Immature natural killer cell (primary cell): ENCODE data around the gene HEYL. TPM values are rescaled to one million over a fixed set of nuclear protein-coding genes. Genes with fewer than 3 reads are reported as not detected.
A peak's percentile ranks its signal among the peaks of the same experiment; 100 is the strongest.
"Not testable (repeated sequence)": the region's sequence is repeated elsewhere in the genome, so short reads cannot be mapped to it uniquely, and the experiment has no call there.

Experiments used
- DNase-seq, 3 donors: peaks; one replicate each; pipeline ENCODE4 v3.0.0; 2022; ENCODE audit warnings: mixed read lengths in 1 of 3
- H3K27ac Mint-ChIP-seq, 6 donors: one replicate each; pipeline ENCODE4 v1.8.0; 2020; ENCODE audit warnings: mixed read lengths in 6 of 6, mild to moderate bottlenecking in 5 of 6, inconsistent platforms in 4 of 6, moderate library complexity in 3 of 6
- H3K27me3 Mint-ChIP-seq, 3 donors: one replicate each; pipeline ENCODE4 v1.8.0; 2020 to 2021; ENCODE audit warnings: low read depth in 3 of 3, mild to moderate bottlenecking in 3 of 3, mixed read lengths in 3 of 3, moderate library complexity in 3 of 3, inconsistent platforms in 1 of 3
- H3K36me3 Mint-ChIP-seq, 3 donors: one replicate each; pipeline ENCODE4 v1.8.0; 2020; ENCODE audit warnings: mixed read lengths in 3 of 3, inconsistent platforms in 2 of 3, mild to moderate bottlenecking in 2 of 3
- H3K4me1 Mint-ChIP-seq, 2 donors: one replicate each; pipeline ENCODE4 v1.8.0; 2020; ENCODE audit warnings: inconsistent platforms in 2 of 2, mild to moderate bottlenecking in 2 of 2, mixed read lengths in 2 of 2, moderate library complexity in 1 of 2
- H3K4me3 Mint-ChIP-seq, 5 donors: one replicate each; pipeline ENCODE4 v1.8.0; 2020; ENCODE audit warnings: mild to moderate bottlenecking in 5 of 5, mixed read lengths in 5 of 5, inconsistent platforms in 3 of 5, moderate library complexity in 3 of 5
- H3K9me3 Mint-ChIP-seq, 6 donors: one replicate each; pipeline ENCODE4 v1.8.0; 2020; ENCODE audit warnings: mild to moderate bottlenecking in 6 of 6, mixed read lengths in 6 of 6, inconsistent platforms in 4 of 6, moderate library complexity in 3 of 6
- polyA plus RNA-seq, 3 donors: library from polyadenylated mRNA; unstranded; fragments of 300-500 nt; fragmentation: Illumina TruSeq; gene quantifications; one replicate each; pipeline ENCODE4 v1.2.3, GENCODE V29; 2021

The HEYL gene
- polyA plus RNA-seq, 3 donors from 2014 or later, result not detected

- DNase-seq, result no peak
- Mint-ChIP-seq H3K4me1 (no peaks in the 10 kb centered on the region), H3K27me3 (peaks cover 0 to 3% (median 3%) of the 10 kb centered on the region in 3 donors), H3K27ac (no peak overlapping the region), H3K36me3 (no peaks in the 10 kb centered on the region), H3K4me3 (no peak overlapping the region), H3K9me3 (no peaks in the 10 kb centered on the region)
Observed at GRCh38 chr1:39626646-39627045, 12.8 kb downstream of the HEYL start.

- H3K4me3 Mint-ChIP-seq, result no peak overlapping the region
- no peak for DNase-seq
- no peaks in the 10 kb centered on the region for H3K4me1 Mint-ChIP-seq
- no peak overlapping the region for H3K27ac Mint-ChIP-seq
- no peaks in the 10 kb centered on the region for H3K9me3 Mint-ChIP-seq
- peaks cover 0 to 4% (median 3%) of the 10 kb centered on the region in 3 donors for H3K27me3 Mint-ChIP-seq
- no peaks in the 10 kb centered on the region for H3K36me3 Mint-ChIP-seq
Observed at GRCh38 chr1:39625462-39626273, 13.8 kb downstream of the HEYL start.

DNA sequence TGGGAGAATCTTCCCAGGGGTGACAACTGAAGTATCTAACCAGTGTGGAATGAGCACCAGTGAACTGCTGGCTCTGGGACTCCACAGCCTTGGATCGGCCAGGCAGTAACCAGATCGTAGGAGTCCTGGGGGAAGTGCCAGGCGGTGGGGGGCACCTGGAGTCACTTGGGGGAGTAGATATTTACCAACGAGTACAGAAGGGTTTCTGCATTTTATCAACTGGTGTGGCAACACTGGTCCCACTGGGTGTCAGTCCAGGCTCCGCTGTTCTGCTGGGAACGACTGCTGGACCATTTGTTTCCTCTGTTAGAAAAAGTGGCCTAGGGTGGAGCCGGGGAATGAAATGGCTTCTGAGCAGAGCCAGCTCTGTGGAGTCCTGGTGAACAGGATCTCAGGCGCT, 14.4 kb downstream of the HEYL start:
- no peak for DNase-seq
- no peak overlapping the region for H3K27ac Mint-ChIP-seq
- no peak overlapping the region for H3K4me3 Mint-ChIP-seq
- H3K27me3 Mint-ChIP-seq, result peaks cover 0 to 7% (median 3%) of the 10 kb centered on the region in 3 donors
- no peaks in the 10 kb centered on the region for H3K9me3 Mint-ChIP-seq
- H3K4me1 Mint-ChIP-seq, result no peaks in the 10 kb centered on the region
- no peaks in the 10 kb centered on the region for H3K36me3 Mint-ChIP-seq

GRCh38 chr1:39623053-39623452, 16.4 kb downstream of the HEYL start:
- no peaks in the 10 kb centered on the region for H3K9me3 Mint-ChIP-seq
- H3K36me3 Mint-ChIP-seq, result no peaks in the 10 kb centered on the region
- no peak overlapping the region for H3K27ac Mint-ChIP-seq

GRCh38 chr1:39622427-39622826, 17.0 kb downstream of the HEYL start:
- H3K4me3 Mint-ChIP-seq, result no peak overlapping the region
- H3K27ac Mint-ChIP-seq, result no peak overlapping the region
- H3K36me3 Mint-ChIP-seq, result no peaks in the 10 kb centered on the region
- H3K4me1 Mint-ChIP-seq, result no peaks in the 10 kb centered on the region
- peaks cover 2 to 7% (median 3%) of the 10 kb centered on the region in 3 donors for H3K27me3 Mint-ChIP-seq
- no peak for DNase-seq
- H3K9me3 Mint-ChIP-seq, result no peaks in the 10 kb centered on the region

More at GRCh38 chr1:39623053-39623452, 16.4 kb downstream of the HEYL start:
- DNase-seq, result no peak
- Mint-ChIP-seq H3K4me3 (no peak overlapping the region), H3K27me3 (peaks cover 2 to 7% (median 3%) of the 10 kb centered on the region in 3 donors), H3K4me1 (no peaks in the 10 kb centered on the region)

DNA sequence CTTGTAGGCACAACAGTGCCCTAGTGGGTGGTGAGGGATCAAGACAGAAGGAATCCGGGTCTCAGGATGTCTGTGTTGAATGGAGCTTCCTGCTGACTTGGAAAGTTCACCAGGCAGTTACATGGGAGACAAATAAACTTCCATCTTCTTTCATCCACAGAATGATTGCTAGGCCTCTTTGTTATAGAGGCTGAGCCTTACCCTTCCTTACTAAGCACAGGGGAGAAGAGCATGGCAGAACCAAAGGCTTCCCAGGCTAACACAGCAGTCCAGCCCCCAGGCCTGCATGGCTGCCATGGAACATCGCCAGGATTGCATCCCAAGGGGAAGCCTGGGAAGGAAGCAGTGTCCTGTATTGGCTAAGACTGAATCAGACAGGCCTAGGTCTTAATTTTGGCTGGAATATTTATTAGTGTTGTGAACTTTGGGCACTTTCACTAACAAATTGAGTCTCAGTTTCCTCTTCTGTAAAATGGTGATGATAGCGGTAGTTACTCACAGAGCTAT, 18.7 kb downstream of the HEYL start:
- Mint-ChIP-seq H3K36me3 (no peaks in the 10 kb centered on the region), H3K4me3 (no peak overlapping the region), H3K9me3 (no peaks in the 10 kb centered on the region), H3K27ac (no peak overlapping the region), H3K4me1 (no peaks in the 10 kb centered on the region), H3K27me3 (peaks cover 2 to 7% (median 3%) of the 10 kb centered on the region in 3 donors)
- DNase-seq, result no peak

- Mint-ChIP-seq H3K27me3 (peaks cover 0 to 7% (median 4%) of the 10 kb centered on the region in 3 donors), H3K27ac (no peak overlapping the region), H3K4me3 (no peak overlapping the region), H3K9me3 (no peaks in the 10 kb centered on the region), H3K4me1 (no peaks in the 10 kb centered on the region), H3K36me3 (no peaks in the 10 kb centered on the region)
- DNase-seq, result no peak
Observed at GRCh38 chr1:39617488-39618049, 21.9 kb downstream of the HEYL start.

- peaks cover 0 to 7% (median 0%) of the 10 kb centered on the region in 3 donors for H3K27me3 Mint-ChIP-seq
- no peak overlapping the region for H3K27ac Mint-ChIP-seq
- H3K36me3 Mint-ChIP-seq, result no peaks in the 10 kb centered on the region
- H3K9me3 Mint-ChIP-seq, result no peaks in the 10 kb centered on the region
- no peaks in the 10 kb centered on the region for H3K4me1 Mint-ChIP-seq
- DNase-seq, result no peak
- no peak overlapping the region for H3K4me3 Mint-ChIP-seq
Observed at GRCh38 chr1:39615086-39615673, 24.3 kb downstream of the HEYL start.

DNA sequence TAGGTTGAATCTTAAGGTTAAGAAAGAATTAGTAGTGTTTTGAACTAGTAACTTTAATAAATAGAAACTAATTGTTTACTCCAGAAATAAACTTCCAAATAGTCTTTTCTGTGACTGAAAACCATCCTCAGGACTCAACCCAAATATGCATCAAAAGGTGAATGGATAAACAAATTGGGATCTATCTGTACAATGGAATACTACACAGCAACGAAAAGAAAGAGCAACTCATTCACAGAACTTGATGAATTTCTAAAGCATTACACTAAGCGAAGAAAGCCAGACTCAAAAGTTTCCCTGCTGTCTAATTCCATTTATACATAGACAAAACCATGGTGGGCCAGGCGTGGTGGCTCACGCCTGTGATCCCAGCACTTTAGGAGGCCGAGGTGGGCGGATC, 25.0 kb downstream of the HEYL start:
- no peak for DNase-seq
- Mint-ChIP-seq H3K9me3 (no peaks in the 10 kb centered on the region), H3K27me3 (peaks cover 0 to 7% (median 0%) of the 10 kb centered on the region in 3 donors), H3K4me3 (no peak overlapping the region), H3K36me3 (no peaks in the 10 kb centered on the region), H3K27ac (no peak overlapping the region), H3K4me1 (no peaks in the 10 kb centered on the region)

DNA sequence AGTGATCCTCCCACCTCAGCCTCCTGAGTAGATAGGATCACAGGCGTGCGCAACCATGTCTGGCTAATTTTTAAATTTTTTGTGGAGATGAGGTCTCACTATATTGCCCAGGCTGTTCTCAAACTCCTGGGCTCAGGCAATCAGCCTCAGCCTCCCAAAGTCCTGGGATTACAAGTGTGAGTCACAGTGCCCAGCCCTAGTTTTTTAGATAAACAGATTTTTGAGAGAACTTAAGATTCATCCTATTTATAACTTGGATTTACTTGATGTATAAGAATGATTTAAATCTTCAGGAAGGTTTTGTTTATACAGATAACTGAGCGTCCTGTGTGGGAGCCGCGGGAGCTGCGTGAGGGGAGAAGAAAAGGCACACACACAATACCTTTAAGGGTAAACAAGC, 26.2 kb downstream of the HEYL start:
- no peak for DNase-seq
- no peaks in the 10 kb centered on the region for H3K4me1 Mint-ChIP-seq
- no peaks in the 10 kb centered on the region for H3K9me3 Mint-ChIP-seq
- no peaks in the 10 kb centered on the region for H3K36me3 Mint-ChIP-seq
- H3K27ac Mint-ChIP-seq, result no peak overlapping the region
- H3K27me3 Mint-ChIP-seq, result peaks cover 1 to 5% (median 3%) of the 10 kb centered on the region in 3 donors
- H3K4me3 Mint-ChIP-seq, result no peak overlapping the region

- Mint-ChIP-seq H3K27ac (no peak overlapping the region), H3K9me3 (no peaks in the 10 kb centered on the region), H3K36me3 (no peaks in the 10 kb centered on the region), H3K4me3 (no peak overlapping the region), H3K4me1 (peaks cover 4 to 6% of the 10 kb centered on the region in 2 donors), H3K27me3 (peaks cover 4 to 8% (median 8%) of the 10 kb centered on the region in 3 donors)
- DNase-seq, result peak; percentile 34 to 67 (median 48)
Observed at GRCh38 chr1:39609618-39610331, 29.7 kb downstream of the HEYL start.

DNA sequence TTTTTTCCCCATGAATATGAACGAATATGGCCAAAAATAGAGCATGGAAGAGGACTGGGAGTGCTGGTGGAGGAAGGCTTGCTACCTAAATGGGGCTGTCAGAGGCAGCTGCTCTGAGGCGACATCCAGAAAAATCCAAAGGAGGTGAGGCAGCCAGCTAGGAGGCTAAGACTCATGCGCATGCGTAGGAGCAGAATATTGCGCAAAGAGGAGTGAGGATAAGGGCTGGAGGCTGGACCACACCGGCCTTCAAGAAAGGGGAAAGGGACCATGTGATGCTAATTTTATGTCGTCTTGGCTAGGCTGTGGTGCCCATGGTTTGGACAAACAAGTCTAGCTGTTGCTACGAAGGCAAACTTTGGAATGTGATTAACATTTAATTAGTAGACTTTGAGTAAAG, 30.5 kb downstream of the HEYL start:
- H3K27ac Mint-ChIP-seq, result no peak overlapping the region
- no peaks in the 10 kb centered on the region for H3K36me3 Mint-ChIP-seq
- no peaks in the 10 kb centered on the region for H3K9me3 Mint-ChIP-seq
- DNase-seq, result no peak
- peaks cover 4 to 10% (median 10%) of the 10 kb centered on the region in 3 donors for H3K27me3 Mint-ChIP-seq
- no peak overlapping the region for H3K4me3 Mint-ChIP-seq
- H3K4me1 Mint-ChIP-seq, result peaks cover 4 to 6% of the 10 kb centered on the region in 2 donors

DNA sequence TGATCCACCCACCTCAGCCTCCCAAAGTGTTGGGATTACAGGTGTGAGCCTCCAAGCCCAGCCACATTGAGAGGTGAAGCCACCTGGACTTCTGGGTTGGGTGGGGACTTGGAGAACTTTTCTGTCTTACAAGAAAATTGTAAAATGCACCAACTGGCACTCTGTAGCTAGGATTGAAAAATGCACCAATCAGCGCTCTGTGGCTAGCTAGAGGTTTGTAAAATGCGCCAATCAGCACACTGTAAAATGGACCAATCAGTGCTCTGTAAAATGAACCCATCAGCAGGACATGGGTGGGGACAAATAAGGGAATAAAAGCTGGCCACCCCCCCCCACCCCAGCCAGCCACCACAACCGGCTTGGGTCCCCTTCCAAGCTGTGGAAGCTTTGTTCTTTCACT, 35.8 kb downstream of the HEYL start:
- DNase-seq, H3K36me3 Mint-ChIP-seq, H3K27ac Mint-ChIP-seq, H3K4me1 Mint-ChIP-seq, H3K9me3 Mint-ChIP-seq, H3K4me3 Mint-ChIP-seq: not testable (repeated sequence)
- peaks cover 2 to 11% (median 7%) of the 10 kb centered on the region in 3 donors for H3K27me3 Mint-ChIP-seq
